Sigmoid colon (tissue), 7 donors: Measurements from ENCODE around the gene CACNG1. TPM values are rescaled to one million over a fixed set of nuclear protein-coding genes. Genes with fewer than 3 reads are reported as not detected.

Source experiments
- DNase-seq: peaks from one replicate; pipeline ENCODE4 v3.0.0-alpha.2; 2019
- H3K27ac ChIP-seq, 4 donors: fragments of 200-600 bp; sonication (generic); one replicate each; pipeline ENCODE4 v1.5.1; 2016 to 2019; ENCODE audit warnings: mild to moderate bottlenecking in 1 of 4
- H3K27me3 ChIP-seq, 3 donors: fragments of 200-600 bp; sonication (generic); one replicate each; pipeline ENCODE4 v1.5.1; 2019; ENCODE audit warnings: mild to moderate bottlenecking in 1 of 3
- H3K36me3 ChIP-seq, 4 donors: fragments of 200-600 bp; sonication (generic); one replicate each; pipeline ENCODE4 v1.5.1; 2016 to 2019
- H3K4me1 ChIP-seq, 4 donors: fragments of 200-600 bp; sonication (generic); one replicate each; pipeline ENCODE4 v1.5.1; 2017 to 2019
- H3K4me3 ChIP-seq, 4 donors: fragments of 200-600 bp; sonication (generic); one replicate each; pipeline ENCODE4 v1.5.1; 2017 to 2019; ENCODE audit warnings: mild to moderate bottlenecking in 2 of 4, moderate library complexity in 1 of 4
- H3K9me3 ChIP-seq, 4 donors: fragments of 200-600 bp in 3 of 4; sonication (generic) in 3 of 4; one replicate each; pipeline versions ENCODE4 v1.5.1 to v1.6.1; 2013 to 2019
- CTCF ChIP-seq, 4 experiments: fragments of 450-650 bp in 3 of 4; fragments of 200-600 bp in 1 of 4; IDR thresholded peaks; one replicate each; pipeline ENCODE4 v1.5.1; 2016 to 2019; ENCODE audit warnings: antibody characterized with exemption in 4 of 4, mild to moderate bottlenecking in 3 of 4, moderate library complexity in 2 of 4
- EP300 ChIP-seq, 4 donors: sonication (generic); formaldehyde crosslinking; IDR thresholded peaks; one replicate each; pipeline ENCODE4 v1.6.1; 2017; ENCODE audit warnings: antibody characterized with exemption in 4 of 4
- POLR2A ChIP-seq, 2 donors: fragments of 450-650 bp; IDR thresholded peaks; one replicate each; pipeline ENCODE4 v1.6.1; 2016; ENCODE audit warnings: antibody characterized with exemption in 2 of 2, mild to moderate bottlenecking in 2 of 2, moderate library complexity in 2 of 2
- POLR2AphosphoS5 ChIP-seq, 4 donors: sonication (generic); formaldehyde crosslinking; IDR thresholded peaks; one replicate each; pipeline ENCODE4 v1.6.1; 2017; ENCODE audit warnings: antibody characterized with exemption in 4 of 4
- WGBS, 2 donors: extraction: QIAGEN DNeasy Blood & Tissue Kit; methylation state at CpG; one replicate each; pipeline ENCODE4 v1.1.7; 2013; 5-methylcytosine and 5-hydroxymethylcytosine counted together
- intact Hi-C: fragments of 100-400 bp; cut with DNase I; formaldehyde crosslinking; loops from one replicate; pipeline ENCODE4 v1.15.1; 2023
- polyA plus RNA-seq, 3 donors: library from polyadenylated mRNA; stranded (reverse); fragments of 200-250 nt; gene quantifications; one replicate each; pipeline ENCODE4 v1.2.3, GENCODE V29; 2013
- total RNA-seq, 4 donors: library from RNA; depleted of rRNA; stranded (reverse); fragments of >200 nt; gene quantifications; one replicate each; pipeline ENCODE4 v1.1.0, GENCODE V29; 2016
- donor health status: healthy with polysubstance abuse.
- donor health status: Bipolar disorder and iron deficiency.
- donor health status: healthy.

CACNG1 gene
- total and polyA plus RNA-seq, 7 donors: not detected

GRCh38 chr17:67011527-67012175 lies 32.7 kb upstream of the CACNG1 start:
- no peak for DNase-seq
- intact Hi-C loops: no loop called here
- H3K27me3 ChIP-seq: no peaks in the 10 kb centered on the region
- H3K36me3 ChIP-seq: no peaks in the 10 kb centered on the region
- no peak overlapping the region for H3K27ac ChIP-seq
- no peak overlapping the region for H3K4me3 ChIP-seq
- H3K9me3 ChIP-seq: peaks cover 0 to 3% (median 0%) of the 10 kb centered on the region in 4 donors
- WGBS, 2 donors: 75 to 77% methylated on average over 9 of the region's 9 CpGs
- H3K4me1 ChIP-seq: no peaks in the 10 kb centered on the region
- TF ChIP-seq EP300 (IDR thresholded peaks at IDR 0.05): no peak
- no peak for TF ChIP-seq CTCF (IDR thresholded peaks at IDR 0.05)
- TF ChIP-seq POLR2AphosphoS5 (IDR thresholded peaks at IDR 0.05): no peak
- no peak for TF ChIP-seq POLR2A (IDR thresholded peaks at IDR 0.05)

GRCh38 chr17:67013891-67014290 lies 30.5 kb upstream of the CACNG1 start:
- TF ChIP-seq EP300 (IDR thresholded peaks at IDR 0.05) (no peak), POLR2A (IDR thresholded peaks at IDR 0.05) (no peak), POLR2AphosphoS5 (IDR thresholded peaks at IDR 0.05) (no peak), CTCF (IDR thresholded peaks at IDR 0.05) (no peak)
- no peaks in the 10 kb centered on the region for H3K36me3 ChIP-seq
- H3K27ac ChIP-seq: no peak overlapping the region
- H3K4me3 ChIP-seq: no peak overlapping the region
- no peak for DNase-seq
- H3K27me3 ChIP-seq: no peaks in the 10 kb centered on the region
- intact Hi-C loops: no loop called here
- 90 to 92% methylated on average over 8 of the region's 8 CpGs for WGBS, 2 donors
- H3K9me3 ChIP-seq: peaks cover 0 to 3% (median 0%) of the 10 kb centered on the region in 4 donors
- H3K4me1 ChIP-seq: no peaks in the 10 kb centered on the region

GRCh38 chr17:67015001-67015400 lies 29.4 kb upstream of the CACNG1 start:
- Histone ChIP-seq H3K27ac (no peak overlapping the region), H3K36me3 (no peaks in the 10 kb centered on the region), H3K4me1 (no peaks in the 10 kb centered on the region), H3K9me3 (peaks cover 0 to under 1% (median 0%) of the 10 kb centered on the region in 4 donors), H3K4me3 (no peak overlapping the region), H3K27me3 (no peaks in the 10 kb centered on the region)
- TF ChIP-seq POLR2A (IDR thresholded peaks at IDR 0.05): no peak
- TF ChIP-seq CTCF (IDR thresholded peaks at IDR 0.05): no peak
- TF ChIP-seq EP300 (IDR thresholded peaks at IDR 0.05): no peak
- TF ChIP-seq POLR2AphosphoS5 (IDR thresholded peaks at IDR 0.05): no peak
- no peak for DNase-seq
- 84 to 89% methylated on average over 11 of the region's 11 CpGs for WGBS, 2 donors
- intact Hi-C loops: no loop called here

- Histone ChIP-seq H3K4me1 (no peaks in the 10 kb centered on the region), H3K27ac (no peak overlapping the region), H3K27me3 (no peaks in the 10 kb centered on the region), H3K9me3 (no peaks in the 10 kb centered on the region), H3K36me3 (no peaks in the 10 kb centered on the region), H3K4me3 (no peak overlapping the region)
- no peak for TF ChIP-seq POLR2A (IDR thresholded peaks at IDR 0.05)
- no peak for TF ChIP-seq CTCF (IDR thresholded peaks at IDR 0.05)
- TF ChIP-seq POLR2AphosphoS5 (IDR thresholded peaks at IDR 0.05): no peak
- no peak for TF ChIP-seq EP300 (IDR thresholded peaks at IDR 0.05)
- 80 to 86% methylated on average over 17 of the region's 17 CpGs for WGBS, 2 donors
- no peak for DNase-seq
- intact Hi-C loops: no loop called here
These were observed 28.2 kb upstream of the CACNG1 start for GRCh38 chr17:67016039-67016762.
